Measurements from ENCODE around the gene PRAMEF13.
"Not testable (repeated sequence)": the region's sequence is repeated elsewhere in the genome, so short reads cannot be mapped to it uniquely, and the experiment has no call there.

Gene PRAMEF13

DNA sequence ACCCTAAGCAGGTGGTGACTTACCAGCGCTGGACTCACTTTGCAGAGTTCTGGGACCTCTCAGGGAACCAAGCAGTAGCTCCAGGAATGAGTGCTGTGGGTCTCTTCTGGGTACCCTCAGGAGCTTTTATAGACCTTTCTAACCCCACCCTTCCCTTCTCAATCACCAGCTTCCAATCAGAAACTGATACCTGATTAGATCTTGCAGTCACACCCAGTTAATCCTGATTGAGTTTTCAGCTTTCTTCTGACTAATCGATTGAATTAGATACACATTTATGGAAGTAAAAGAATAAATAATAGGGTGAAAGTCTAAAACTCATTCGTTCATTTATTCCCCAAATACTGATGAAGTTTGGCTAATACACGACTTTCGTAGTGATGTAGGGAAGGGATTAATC, at the start of gene PRAMEF13:
Gene PRAMEF13 (minus strand): TSS at position 101 of the 400 bp plus-strand sequence. CDS start 1,820 bp downstream, outside the sequence.
- not testable (repeated sequence) for H3K27ac ChIP-seq

DNA sequence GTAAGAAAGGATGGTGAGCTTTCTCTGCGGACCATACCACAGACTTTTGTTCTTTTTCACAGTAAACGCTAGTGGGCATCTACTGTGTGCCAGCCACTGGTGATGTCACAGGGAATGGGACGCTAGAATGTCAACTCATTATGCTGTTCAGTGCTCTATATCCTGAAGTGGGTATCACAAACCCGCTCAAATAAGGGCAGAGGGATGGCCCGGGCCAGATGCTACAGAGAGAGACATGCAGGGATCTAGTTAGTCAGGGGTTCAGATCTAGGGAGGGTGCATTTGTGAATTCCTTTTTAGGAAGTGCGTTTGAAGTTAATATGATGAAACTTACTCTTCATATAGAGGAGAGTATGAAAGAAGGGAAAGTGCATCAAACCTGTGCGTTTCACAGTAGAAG, 45.9 kb upstream of the PRAMEF13 start:
- H3K9ac ChIP-seq; H3K4me3 ChIP-seq (IDR thresholded peaks at IDR 0.05; ENCODE audit: insufficient read depth, low read depth, low read length); H3K79me2 ChIP-seq (ENCODE audit: insufficient read depth, low read depth); H2AFZ ChIP-seq (ENCODE audit: low read depth); H3K27ac ChIP-seq; H4K20me1 ChIP-seq (ENCODE audit: insufficient read depth); H3K27me3 ChIP-seq (ENCODE audit: insufficient read depth, low read depth); H3K4me2 ChIP-seq; H3K36me3 ChIP-seq (ENCODE audit: insufficient read depth); H3K4me1 ChIP-seq (ENCODE audit: low read depth, poor library complexity, severe bottlenecking): not testable (repeated sequence)

More for the DNA sequence above, at the start of gene PRAMEF13:
- H3K4me1 ChIP-seq (ENCODE audit: low read depth, poor library complexity, severe bottlenecking); H2AFZ ChIP-seq (ENCODE audit: low read depth); H3K27me3 ChIP-seq (ENCODE audit: insufficient read depth, low read depth); H4K20me1 ChIP-seq (ENCODE audit: insufficient read depth); H3K36me3 ChIP-seq (ENCODE audit: insufficient read depth); H3K79me2 ChIP-seq (ENCODE audit: insufficient read depth, low read depth); H3K9ac ChIP-seq; H3K4me3 ChIP-seq (IDR thresholded peaks at IDR 0.05; ENCODE audit: insufficient read depth, low read depth, low read length); H3K4me2 ChIP-seq: not testable (repeated sequence)

DNA sequence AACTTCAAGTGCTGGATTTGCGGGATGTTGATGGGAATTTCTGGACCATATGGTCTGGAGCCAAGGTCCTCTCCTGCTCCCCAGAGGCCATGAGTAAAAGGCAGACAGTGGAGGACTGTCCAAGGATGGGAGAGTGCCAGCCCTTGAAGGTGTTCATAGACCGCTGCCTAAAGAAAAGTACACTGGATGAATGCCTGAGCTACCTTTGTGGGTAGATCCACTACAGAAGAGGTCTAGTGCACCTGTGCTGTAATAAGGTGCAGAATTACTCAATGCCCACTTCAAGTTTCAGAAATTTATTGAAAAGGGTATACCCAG, 45.3 kb upstream of the PRAMEF13 start:
- H3K4me2 ChIP-seq; H3K79me2 ChIP-seq (ENCODE audit: insufficient read depth, low read depth); H3K4me3 ChIP-seq (IDR thresholded peaks at IDR 0.05; ENCODE audit: insufficient read depth, low read depth, low read length); H3K36me3 ChIP-seq (ENCODE audit: insufficient read depth); H2AFZ ChIP-seq (ENCODE audit: low read depth); H3K27ac ChIP-seq; H3K4me1 ChIP-seq (ENCODE audit: low read depth, poor library complexity, severe bottlenecking); H4K20me1 ChIP-seq (ENCODE audit: insufficient read depth); H3K27me3 ChIP-seq (ENCODE audit: insufficient read depth, low read depth); H3K9ac ChIP-seq: not testable (repeated sequence)

DNA sequence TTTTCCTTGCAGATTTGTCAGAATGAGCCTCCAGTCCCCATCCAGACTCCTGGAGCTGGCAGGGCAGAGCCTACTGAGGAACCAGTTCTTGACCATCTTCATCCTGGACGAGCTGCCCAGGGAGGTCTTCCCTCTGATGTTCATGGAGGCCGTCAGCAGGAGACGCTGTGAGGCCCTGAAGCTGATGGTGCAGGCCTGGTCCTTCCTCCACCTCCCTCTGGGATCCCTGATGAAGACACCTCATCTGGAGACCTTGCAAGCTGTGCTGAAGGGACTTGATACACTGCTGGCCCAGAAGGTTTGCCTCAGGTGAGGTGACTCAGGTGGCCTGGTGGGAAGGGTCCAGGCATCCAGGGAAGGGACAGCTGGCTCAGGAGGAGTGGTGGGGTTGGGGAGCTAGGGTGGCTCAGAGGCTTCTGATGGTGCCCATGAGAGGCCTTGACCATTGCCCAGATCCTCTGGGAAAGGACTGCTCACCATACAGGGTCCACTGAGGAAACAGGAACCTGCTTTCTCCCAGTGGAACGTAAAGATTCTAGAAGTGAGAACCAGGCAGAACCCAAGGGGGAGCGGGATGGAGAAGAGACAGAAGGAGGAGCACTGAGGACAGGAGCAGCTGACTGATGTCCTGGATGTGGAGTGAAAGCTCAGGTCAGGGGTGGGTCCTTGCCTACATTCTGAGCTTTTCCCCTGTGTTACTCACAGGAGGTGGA, 44.8 kb upstream of the PRAMEF13 start:
- H3K36me3 ChIP-seq (ENCODE audit: insufficient read depth); H3K27ac ChIP-seq; H3K4me3 ChIP-seq (IDR thresholded peaks at IDR 0.05; ENCODE audit: insufficient read depth, low read depth, low read length); H2AFZ ChIP-seq (ENCODE audit: low read depth); H4K20me1 ChIP-seq (ENCODE audit: insufficient read depth); H3K4me2 ChIP-seq; H3K79me2 ChIP-seq (ENCODE audit: insufficient read depth, low read depth); H3K27me3 ChIP-seq (ENCODE audit: insufficient read depth, low read depth); H3K9ac ChIP-seq; H3K4me1 ChIP-seq (ENCODE audit: low read depth, poor library complexity, severe bottlenecking): not testable (repeated sequence)

DNA sequence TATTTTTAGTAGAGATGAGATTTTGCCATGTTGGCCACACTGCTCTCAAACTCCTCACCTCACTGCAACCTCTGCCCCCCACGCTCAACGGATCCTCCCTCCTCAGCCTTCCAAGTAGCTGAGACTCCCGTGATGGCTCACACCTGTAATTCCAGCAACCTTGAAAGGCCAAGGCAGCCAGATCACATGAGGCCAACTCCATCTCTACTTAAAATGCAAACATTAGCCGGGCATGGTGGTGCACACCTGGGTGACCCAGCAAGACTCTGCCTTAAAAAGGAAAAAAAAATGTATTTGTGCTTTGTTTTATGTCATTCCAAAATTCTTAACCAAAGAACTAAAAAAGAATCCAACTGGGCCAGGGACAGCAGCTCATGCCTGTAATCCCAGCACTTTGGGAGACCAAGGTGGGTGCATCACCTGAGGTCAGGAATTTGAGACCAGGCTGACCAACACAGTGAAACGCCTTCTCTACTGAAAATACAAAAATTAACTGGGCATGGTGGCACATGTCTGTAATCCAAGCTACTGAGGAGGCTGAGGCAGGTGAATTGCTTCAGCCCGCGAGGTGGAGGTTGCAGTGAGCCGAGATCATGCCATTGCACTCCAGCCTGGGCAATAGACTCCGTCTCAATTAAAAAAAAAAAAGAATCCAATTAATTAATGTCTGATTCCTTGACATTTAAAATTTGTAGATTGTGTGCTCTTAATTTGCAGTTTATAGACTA, 42.5 kb upstream of the PRAMEF13 start:
- H4K20me1 ChIP-seq (ENCODE audit: insufficient read depth); H3K4me1 ChIP-seq (ENCODE audit: low read depth, poor library complexity, severe bottlenecking); H3K27me3 ChIP-seq (ENCODE audit: insufficient read depth, low read depth); H3K79me2 ChIP-seq (ENCODE audit: insufficient read depth, low read depth); H3K9ac ChIP-seq; H3K4me2 ChIP-seq; H2AFZ ChIP-seq (ENCODE audit: low read depth); H3K27ac ChIP-seq; H3K36me3 ChIP-seq (ENCODE audit: insufficient read depth); H3K4me3 ChIP-seq (IDR thresholded peaks at IDR 0.05; ENCODE audit: insufficient read depth, low read depth, low read length): not testable (repeated sequence)

DNA sequence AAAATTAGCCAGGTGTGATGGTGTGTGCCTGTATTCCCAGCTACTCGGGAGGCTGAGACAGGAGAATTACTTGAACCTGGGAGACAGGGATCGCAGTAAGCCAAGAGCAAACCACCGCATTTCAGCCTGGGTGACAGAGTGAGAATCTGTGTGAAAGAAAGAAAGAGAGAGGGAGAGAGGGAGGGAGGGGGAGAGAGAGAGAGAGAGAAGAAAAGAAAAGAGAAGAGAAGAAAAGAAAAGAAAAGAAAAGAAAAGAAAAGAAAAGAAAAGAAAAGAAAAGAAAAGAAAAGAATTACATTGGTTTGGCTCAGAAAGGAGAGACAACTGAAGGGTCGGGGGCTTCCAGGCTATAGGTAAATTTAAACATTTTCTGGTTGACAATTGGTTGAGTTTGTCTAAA, 38.4 kb upstream of the PRAMEF13 start:
- not testable (repeated sequence) for H3K4me1 ChIP-seq (ENCODE audit: low read depth, poor library complexity, severe bottlenecking); H3K4me3 ChIP-seq (IDR thresholded peaks at IDR 0.05; ENCODE audit: insufficient read depth, low read depth, low read length); H3K4me2 ChIP-seq; H4K20me1 ChIP-seq (ENCODE audit: insufficient read depth); H3K9ac ChIP-seq; H2AFZ ChIP-seq (ENCODE audit: low read depth); H3K36me3 ChIP-seq (ENCODE audit: insufficient read depth); H3K27me3 ChIP-seq (ENCODE audit: insufficient read depth, low read depth); H3K79me2 ChIP-seq (ENCODE audit: insufficient read depth, low read depth); H3K27ac ChIP-seq

- H3K27me3 ChIP-seq (ENCODE audit: insufficient read depth, low read depth); H3K79me2 ChIP-seq (ENCODE audit: insufficient read depth, low read depth); H3K4me2 ChIP-seq; H4K20me1 ChIP-seq (ENCODE audit: insufficient read depth); H3K36me3 ChIP-seq (ENCODE audit: insufficient read depth); H2AFZ ChIP-seq (ENCODE audit: low read depth); H3K4me1 ChIP-seq (ENCODE audit: low read depth, poor library complexity, severe bottlenecking); H3K4me3 ChIP-seq (IDR thresholded peaks at IDR 0.05; ENCODE audit: insufficient read depth, low read depth, low read length); H3K27ac ChIP-seq; H3K9ac ChIP-seq: not testable (repeated sequence)
Observed at GRCh38 chr1:13237572-13237971, 36.4 kb upstream of the PRAMEF13 start.

DNA sequence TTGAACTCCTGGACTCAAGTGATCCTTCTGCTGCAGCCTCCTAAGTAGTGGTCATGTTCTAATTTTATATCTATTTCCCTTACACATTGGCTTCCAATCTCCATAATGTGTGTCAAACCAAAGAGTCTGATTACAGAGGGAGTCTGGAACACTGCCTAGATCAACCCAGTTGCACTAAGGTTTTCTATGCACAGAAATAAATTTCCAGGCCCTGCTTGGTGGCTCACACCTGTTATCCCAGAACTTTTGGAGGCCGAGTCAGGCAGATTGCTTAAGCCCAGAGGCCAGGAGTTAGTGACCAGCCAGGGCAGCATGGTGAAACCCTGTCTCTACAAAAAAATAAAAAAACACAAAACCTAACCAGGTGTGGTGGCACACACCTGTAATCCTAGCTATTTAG, 32.8 kb upstream of the PRAMEF13 start:
- H2AFZ ChIP-seq (ENCODE audit: low read depth); H3K79me2 ChIP-seq (ENCODE audit: insufficient read depth, low read depth); H3K27ac ChIP-seq; H3K27me3 ChIP-seq (ENCODE audit: insufficient read depth, low read depth); H3K4me1 ChIP-seq (ENCODE audit: low read depth, poor library complexity, severe bottlenecking); H4K20me1 ChIP-seq (ENCODE audit: insufficient read depth); H3K36me3 ChIP-seq (ENCODE audit: insufficient read depth); H3K4me3 ChIP-seq (IDR thresholded peaks at IDR 0.05; ENCODE audit: insufficient read depth, low read depth, low read length); H3K9ac ChIP-seq; H3K4me2 ChIP-seq: not testable (repeated sequence)

- H3K27me3 ChIP-seq (ENCODE audit: insufficient read depth, low read depth); H3K36me3 ChIP-seq (ENCODE audit: insufficient read depth); H2AFZ ChIP-seq (ENCODE audit: low read depth); H3K4me2 ChIP-seq; H3K27ac ChIP-seq; H3K79me2 ChIP-seq (ENCODE audit: insufficient read depth, low read depth); H3K4me3 ChIP-seq (IDR thresholded peaks at IDR 0.05; ENCODE audit: insufficient read depth, low read depth, low read length); H4K20me1 ChIP-seq (ENCODE audit: insufficient read depth); H3K4me1 ChIP-seq (ENCODE audit: low read depth, poor library complexity, severe bottlenecking); H3K9ac ChIP-seq: not testable (repeated sequence)
Observed at GRCh38 chr1:13232056-13232455, 30.8 kb upstream of the PRAMEF13 start.

- not testable (repeated sequence) for H3K27me3 ChIP-seq (ENCODE audit: insufficient read depth, low read depth); H4K20me1 ChIP-seq (ENCODE audit: insufficient read depth); H2AFZ ChIP-seq (ENCODE audit: low read depth); H3K27ac ChIP-seq; H3K4me1 ChIP-seq (ENCODE audit: low read depth, poor library complexity, severe bottlenecking); H3K79me2 ChIP-seq (ENCODE audit: insufficient read depth, low read depth); H3K4me3 ChIP-seq (IDR thresholded peaks at IDR 0.05; ENCODE audit: insufficient read depth, low read depth, low read length); H3K4me2 ChIP-seq; H3K36me3 ChIP-seq (ENCODE audit: insufficient read depth); H3K9ac ChIP-seq
Observed at GRCh38 chr1:13231061-13231750, 30.0 kb upstream of the PRAMEF13 start.
